CD8-positive, alpha-beta memory T cell (primary cell): ENCODE data around the gene OR6C74. TPM values are rescaled to one million over a fixed set of nuclear protein-coding genes. Genes with fewer than 3 reads are reported as not detected.

ENCODE experiments used
- CTCF ChIA-PET: fragments of 350-600 bp; sonication (Branson Sonifier 250); formaldehyde crosslinking; loops from one replicate; lab custom pipeline; 2021; ENCODE audit warnings: antibody characterized with exemption; lab: Charles Lee
- POLR2A ChIA-PET: fragments of 350-600 bp; sonication (Branson Sonifier 250); formaldehyde crosslinking; loops from one replicate; lab custom pipeline; 2021; ENCODE audit warnings: antibody characterized with exemption; lab: Charles Lee
- DNase-seq, 5 donors: peaks; one replicate each; pipeline versions ENCODE4 v3.0.0 to v3.0.0-alpha.2; 2020 to 2022; ENCODE audit warnings: mixed read lengths in 1 of 5
- H3K27ac ChIP-seq: one replicate; pipeline ENCODE4 v1.7.0; 2013; ENCODE audit warnings: low read depth, mild to moderate bottlenecking, low read length, moderate library complexity
- H3K27me3 ChIP-seq: 2 replicates; pipeline ENCODE4 v1.7.0; 2013; ENCODE audit warnings: low read length, mild to moderate bottlenecking; ENCODE audit not compliant: insufficient read depth, poor library complexity, severe bottlenecking
- H3K36me3 ChIP-seq: 2 replicates; pipeline ENCODE4 v1.7.0; 2013; ENCODE audit warnings: mild to moderate bottlenecking, low read length, moderate library complexity; ENCODE audit not compliant: insufficient read depth
- H3K4me1 ChIP-seq: 2 replicates; pipeline ENCODE4 v1.7.0; 2013; ENCODE audit warnings: mild to moderate bottlenecking, low read length, moderate library complexity; ENCODE audit not compliant: insufficient read depth
- H3K4me3 ChIP-seq: 2 replicates; pipeline ENCODE4 v1.7.0; 2013; ENCODE audit warnings: mild to moderate bottlenecking, low read length
- H3K9me3 ChIP-seq: 2 replicates; pipeline ENCODE4 v1.7.0; 2013; ENCODE audit warnings: mild to moderate bottlenecking, low read length
- H3K27ac Mint-ChIP-seq, 8 donors: one replicate each; pipeline ENCODE4 v1.8.0; 2020 to 2021; ENCODE audit warnings: mixed read lengths in 8 of 8, mild to moderate bottlenecking in 6 of 8, inconsistent platforms in 3 of 8, moderate library complexity in 3 of 8
- H3K27me3 Mint-ChIP-seq, 2 donors: one replicate each; pipeline ENCODE4 v1.8.0; 2020 to 2021; ENCODE audit warnings: mixed read lengths in 2 of 2, mild to moderate bottlenecking in 1 of 2, moderate library complexity in 1 of 2
- H3K36me3 Mint-ChIP-seq, 3 donors: one replicate each; pipeline ENCODE4 v1.8.0; 2020 to 2021; ENCODE audit warnings: mixed read lengths in 3 of 3, inconsistent platforms in 1 of 3, mild to moderate bottlenecking in 1 of 3
- H3K4me1 Mint-ChIP-seq, 3 donors: one replicate each; pipeline ENCODE4 v1.8.0; 2020 to 2021; ENCODE audit warnings: mixed read lengths in 3 of 3, inconsistent platforms in 1 of 3, mild to moderate bottlenecking in 1 of 3
- H3K4me3 Mint-ChIP-seq, 7 donors: one replicate each; pipeline ENCODE4 v1.8.0; 2020 to 2021; ENCODE audit warnings: mixed read lengths in 7 of 7, mild to moderate bottlenecking in 6 of 7, moderate library complexity in 4 of 7, inconsistent platforms in 2 of 7
- H3K9me3 Mint-ChIP-seq, 5 donors: one replicate each; pipeline ENCODE4 v1.8.0; 2020 to 2022; ENCODE audit warnings: mixed read lengths in 5 of 5, mild to moderate bottlenecking in 3 of 5, moderate library complexity in 2 of 5, inconsistent platforms in 1 of 5
- polyA plus RNA-seq: library from polyadenylated mRNA; unstranded; fragments of 300-500 nt; fragmentation: Illumina TruSeq; gene quantifications from one replicate; pipeline ENCODE4 v1.2.3, GENCODE V29; 2021
- total RNA-seq, 2 experiments: library from RNA; stranded (reverse); gene quantifications; one replicate each; pipeline ENCODE4 v1.2.3, GENCODE V29; 2021

The OR6C74 gene
- total and polyA plus RNA-seq, 3 experiments from 2014 or later = not detected

DNA sequence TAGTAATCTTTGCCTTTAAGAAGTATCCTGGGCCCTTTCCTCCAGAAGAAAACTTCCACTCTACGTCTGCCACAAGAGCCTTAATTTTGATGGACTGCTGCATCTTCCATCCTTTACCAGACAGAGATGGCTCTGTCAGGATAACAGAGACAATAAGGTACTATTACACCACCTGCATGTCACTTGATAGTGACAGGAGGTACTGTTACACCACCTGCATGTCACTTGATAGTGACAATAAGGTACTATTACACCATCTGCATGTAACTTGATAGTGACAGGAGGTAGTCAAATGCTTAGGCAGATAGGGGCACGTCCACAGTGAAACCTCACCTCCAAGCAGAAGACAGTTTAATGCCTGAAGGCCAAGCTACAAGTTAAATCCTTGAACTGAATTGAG lies 13.9 kb downstream of the OR6C74 start:
- H3K9me3 ChIP-seq = no peaks in the 10 kb centered on the region
- no peaks in the 10 kb centered on the region for H3K4me1 ChIP-seq
- no peaks in the 10 kb centered on the region for H3K36me3 ChIP-seq
- no peak overlapping the region for H3K4me3 ChIP-seq
- no peaks in the 10 kb centered on the region for H3K27me3 ChIP-seq
- DNase-seq = no peak
- Mint-ChIP-seq H3K4me1 (no peaks in the 10 kb centered on the region), H3K27me3 (peaks cover 3 to 20% of the 10 kb centered on the region in 2 donors), H3K4me3 (no peak overlapping the region), H3K9me3 (no peaks in the 10 kb centered on the region), H3K36me3 (no peaks in the 10 kb centered on the region), H3K27ac (no peak overlapping the region)
- POLR2A ChIA-PET = no interaction called here
- no peak overlapping the region for H3K27ac ChIP-seq
- CTCF ChIA-PET = no interaction called here

DNA sequence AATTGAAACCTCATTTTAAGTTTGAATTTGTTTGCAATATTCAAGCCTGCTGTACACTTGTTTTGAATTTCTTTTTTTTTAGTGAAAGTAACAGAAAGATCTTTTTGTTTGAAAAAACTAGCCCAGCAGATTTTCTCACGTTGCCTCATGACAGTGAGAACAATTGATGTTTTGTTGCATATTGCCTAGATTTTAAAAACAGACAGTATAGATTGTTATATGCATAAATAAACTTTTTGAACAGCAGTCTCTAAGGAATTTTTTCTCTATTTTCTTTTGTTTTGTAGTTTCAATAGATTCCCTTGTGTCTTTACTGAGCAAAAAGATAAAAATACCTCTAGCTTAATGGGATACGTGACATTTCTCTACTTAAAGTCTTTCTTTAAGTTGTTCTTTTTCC lies 36.6 kb downstream of the OR6C74 start:
- ChIA-PET POLR2A (no interaction called here), CTCF (no interaction called here)
- H3K9me3 Mint-ChIP-seq = peaks cover 2 to 8% (median 4%) of the 10 kb centered on the region in 5 donors
- H3K27ac ChIP-seq = no peak overlapping the region
- H3K36me3 ChIP-seq = no peaks in the 10 kb centered on the region
- no peak overlapping the region for H3K27ac Mint-ChIP-seq
- no peaks in the 10 kb centered on the region for H3K36me3 Mint-ChIP-seq
- H3K4me1 ChIP-seq = no peaks in the 10 kb centered on the region
- no peak for DNase-seq
- peaks cover 5% of the 10 kb centered on the region for H3K27me3 ChIP-seq
- no peaks in the 10 kb centered on the region for H3K4me1 Mint-ChIP-seq
- H3K4me3 ChIP-seq = no peak overlapping the region
- H3K4me3 Mint-ChIP-seq = no peak overlapping the region
- no peaks in the 10 kb centered on the region for H3K9me3 ChIP-seq
- H3K27me3 Mint-ChIP-seq = peaks cover 13 to 56% of the 10 kb centered on the region in 2 donors

DNA sequence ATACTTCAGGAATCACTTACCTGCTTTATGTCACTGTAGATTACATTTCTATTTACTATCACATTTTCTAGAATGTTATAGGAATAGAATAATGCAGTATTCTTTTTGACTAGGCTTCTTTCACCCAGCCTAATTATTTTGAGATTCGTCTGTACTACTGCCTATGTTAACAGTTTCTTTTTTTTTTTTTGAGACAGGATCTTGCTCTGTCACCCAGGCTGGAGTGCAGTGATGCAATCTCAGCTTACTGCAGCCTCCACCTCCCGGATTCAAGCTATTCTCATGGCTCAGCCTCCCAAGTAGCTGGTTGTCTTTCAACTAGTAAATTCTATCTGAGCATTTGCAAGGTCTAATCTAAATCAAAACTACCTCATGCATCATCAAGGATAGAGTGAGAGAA lies 45.6 kb downstream of the OR6C74 start:
- H3K4me1 Mint-ChIP-seq = no peaks in the 10 kb centered on the region
- no peak overlapping the region for H3K4me3 Mint-ChIP-seq
- DNase-seq = no peak
- no peak overlapping the region for H3K4me3 ChIP-seq
- no peaks in the 10 kb centered on the region for H3K4me1 ChIP-seq
- H3K27ac ChIP-seq = no peak overlapping the region
- H3K9me3 ChIP-seq = no peaks in the 10 kb centered on the region
- ChIA-PET POLR2A (no interaction called here), CTCF (no interaction called here)
- no peaks in the 10 kb centered on the region for H3K9me3 Mint-ChIP-seq
- no peaks in the 10 kb centered on the region for H3K27me3 ChIP-seq
- H3K27ac Mint-ChIP-seq = no peak overlapping the region
- peaks cover 9 to 50% of the 10 kb centered on the region in 2 donors for H3K27me3 Mint-ChIP-seq
- H3K36me3 Mint-ChIP-seq = no peaks in the 10 kb centered on the region
- no peaks in the 10 kb centered on the region for H3K36me3 ChIP-seq

Other genes starting within 250 kb of the OR6C74 start
- not detected for gene NEUROD4, start 224.6 kb upstream of the OR6C74 start, total RNA-seq
- gene NEUROD4, start 224.6 kb upstream of the OR6C74 start, polyA plus RNA-seq = not detected
- not detected for gene OR9K2, start 118.2 kb upstream of the OR6C74 start, total RNA-seq
- not detected for gene OR9K2, start 118.2 kb upstream of the OR6C74 start, polyA plus RNA-seq
- not detected for gene OR10A7, start 23.6 kb upstream of the OR6C74 start, total RNA-seq
- not detected for gene OR10A7, start 23.6 kb upstream of the OR6C74 start, polyA plus RNA-seq
- gene OR6C6, start 52.0 kb downstream of the OR6C74 start, total RNA-seq = not detected
- not detected for gene OR6C6, start 52.0 kb downstream of the OR6C74 start, polyA plus RNA-seq
- not detected for gene OR6C1, start 69.7 kb downstream of the OR6C74 start, total RNA-seq
- gene OR6C1, start 69.7 kb downstream of the OR6C74 start, polyA plus RNA-seq = not detected
- gene OR6C3, start 86.1 kb downstream of the OR6C74 start, total RNA-seq = not detected
- gene OR6C3, start 86.1 kb downstream of the OR6C74 start, polyA plus RNA-seq = not detected
- not detected for gene OR6C75, start 118.4 kb downstream of the OR6C74 start, total RNA-seq
- not detected for gene OR6C75, start 118.4 kb downstream of the OR6C74 start, polyA plus RNA-seq
- gene OR6C65, start 155.9 kb downstream of the OR6C74 start, total RNA-seq = not detected
- gene OR6C65, start 155.9 kb downstream of the OR6C74 start, polyA plus RNA-seq = not detected
- not detected for gene OR6C76, start 181.6 kb downstream of the OR6C74 start, total RNA-seq
- gene OR6C76, start 181.6 kb downstream of the OR6C74 start, polyA plus RNA-seq = not detected
- gene OR6C2, start 199.5 kb downstream of the OR6C74 start, total RNA-seq = not detected
- not detected for gene OR6C2, start 199.5 kb downstream of the OR6C74 start, polyA plus RNA-seq
- not detected for gene OR6C70, start 225.5 kb downstream of the OR6C74 start, total RNA-seq
- not detected for gene OR6C70, start 225.5 kb downstream of the OR6C74 start, polyA plus RNA-seq
- not detected for gene OR6C68, start 247.8 kb downstream of the OR6C74 start, total RNA-seq
- gene OR6C68, start 247.8 kb downstream of the OR6C74 start, polyA plus RNA-seq = not detected